Raji (cell line): ENCODE results near the gene KCNK4.

Experiments used
- POLR2A ChIP-seq: IDR thresholded peaks from 2 replicates; pipeline ENCODE4 v1.6.1; 2011; ENCODE audit warnings: low read depth, low read length, control low read depth; ENCODE audit not compliant: insufficient read depth

The KCNK4 gene

GRCh38 chr11:64348383-64349024 lies 57.4 kb downstream of the KCNK4 start:
- no peak for TF ChIP-seq POLR2A

- no peak for TF ChIP-seq POLR2A
Observed at GRCh38 chr11:64349025-64349387, 57.9 kb downstream of the KCNK4 start.

GRCh38 chr11:64349404-64349803 lies 58.3 kb downstream of the KCNK4 start:
- TF ChIP-seq POLR2A: no peak
